ENCODE measurements around the gene PANK1. TPM values are rescaled to one million over a fixed set of nuclear protein-coding genes. Genes with fewer than 3 reads are reported as not detected.

Gene PANK1
- total and polyA plus RNA-seq, 2 of the 4 experiments (the other 2 are of a cell fraction): 3.0 to 8.8 TPM

DNA sequence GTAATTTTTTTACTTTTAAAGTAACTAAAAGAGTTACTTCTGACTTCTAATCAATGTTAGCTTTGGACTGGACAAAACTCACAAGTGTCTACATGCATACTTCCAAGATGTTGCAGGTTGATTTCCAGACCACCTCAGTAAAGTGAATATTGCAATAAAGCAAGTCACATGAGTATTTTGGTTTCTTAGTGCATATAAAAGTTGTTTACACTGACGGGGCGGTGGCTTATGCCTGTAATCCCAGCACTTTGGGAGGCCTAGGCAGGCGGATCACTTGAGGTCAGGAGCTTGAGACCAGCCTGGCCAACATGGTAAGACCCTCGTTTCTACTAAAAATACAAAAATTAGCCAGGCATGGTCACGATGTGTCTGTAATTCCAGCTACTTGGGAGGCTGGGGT lies 40.8 kb downstream of the PANK1 start:
- WGBS, 2 experiments (ENCODE audit: extremely low coverage in 2 of 2, insufficient read length in 1 of 2): 100% methylated on average over 1 of the region's 5 CpGs; no CpG with 5 or more reads in 1 of the 2 experiments
- H3K4me3 ChIP-seq (ENCODE audit: insufficient read depth, low read depth, low read length): no peak overlapping the region
- no peaks in the 10 kb centered on the region for H3K9me1 ChIP-seq (ENCODE audit: insufficient read depth, low read length)
- H3K14ac ChIP-seq (replicated peaks; ENCODE audit: low read depth, low read length): no peak overlapping the region
- H4K5ac ChIP-seq (ENCODE audit: low read depth, low read length): no peak overlapping the region
- H2AK5ac ChIP-seq (ENCODE audit: low read depth, low read length): no peak overlapping the region
- TF ChIP-seq BHLHE40 (IDR thresholded peaks at IDR 0.05; ENCODE audit: low read depth, low read length) (no peak), RAD21 (IDR thresholded peaks at IDR 0.05; ENCODE audit: low read length) (no peak), FOS (IDR thresholded peaks at IDR 0.05; ENCODE audit: low read depth, low read length) (no peak), CEBPB (IDR thresholded peaks at IDR 0.05; ENCODE audit: low read depth, low read length) (no peak), CHD1 (IDR thresholded peaks at IDR 0.05; ENCODE audit: low read depth, low read length) (no peak), MXI1 (IDR thresholded peaks at IDR 0.05; ENCODE audit: borderline replicate concordance, low read depth, low read length) (no peak), MAFK (IDR thresholded peaks at IDR 0.05; ENCODE audit: low read depth, low read length) (no peak), POLR2A (IDR thresholded peaks at IDR 0.05; ENCODE audit: low read depth, low read length) (no peak), RCOR1 (IDR thresholded peaks at IDR 0.05; ENCODE audit: insufficient replicate concordance, low read length) (no peak), SMC3 (IDR thresholded peaks at IDR 0.05; ENCODE audit: low read depth, low read length) (no peak), RFX5 (IDR thresholded peaks at IDR 0.05; ENCODE audit: low read depth, low read length) (no peak), NFE2L2 (IDR thresholded peaks at IDR 0.05; ENCODE audit: low read depth, low read length) (no peak), MAZ (IDR thresholded peaks at IDR 0.05; ENCODE audit: borderline replicate concordance, low read depth, low read length) (no peak)
- TF ChIP-seq, protein P1, sequence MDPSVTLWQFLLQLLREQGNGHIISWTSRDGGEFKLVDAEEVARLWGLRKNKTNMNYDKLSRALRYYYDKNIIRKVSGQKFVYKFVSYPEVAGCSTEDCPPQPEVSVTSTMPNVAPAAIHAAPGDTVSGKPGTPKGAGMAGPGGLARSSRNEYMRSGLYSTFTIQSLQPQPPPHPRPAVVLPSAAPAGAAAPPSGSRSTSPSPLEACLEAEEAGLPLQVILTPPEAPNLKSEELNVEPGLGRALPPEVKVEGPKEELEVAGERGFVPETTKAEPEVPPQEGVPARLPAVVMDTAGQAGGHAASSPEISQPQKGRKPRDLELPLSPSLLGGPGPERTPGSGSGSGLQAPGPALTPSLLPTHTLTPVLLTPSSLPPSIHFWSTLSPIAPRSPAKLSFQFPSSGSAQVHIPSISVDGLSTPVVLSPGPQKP (IDR thresholded peaks at IDR 0.05; ENCODE audit: borderline replicate concordance, low read depth, low read length): no peak
- TF ChIP-seq, protein P2, sequence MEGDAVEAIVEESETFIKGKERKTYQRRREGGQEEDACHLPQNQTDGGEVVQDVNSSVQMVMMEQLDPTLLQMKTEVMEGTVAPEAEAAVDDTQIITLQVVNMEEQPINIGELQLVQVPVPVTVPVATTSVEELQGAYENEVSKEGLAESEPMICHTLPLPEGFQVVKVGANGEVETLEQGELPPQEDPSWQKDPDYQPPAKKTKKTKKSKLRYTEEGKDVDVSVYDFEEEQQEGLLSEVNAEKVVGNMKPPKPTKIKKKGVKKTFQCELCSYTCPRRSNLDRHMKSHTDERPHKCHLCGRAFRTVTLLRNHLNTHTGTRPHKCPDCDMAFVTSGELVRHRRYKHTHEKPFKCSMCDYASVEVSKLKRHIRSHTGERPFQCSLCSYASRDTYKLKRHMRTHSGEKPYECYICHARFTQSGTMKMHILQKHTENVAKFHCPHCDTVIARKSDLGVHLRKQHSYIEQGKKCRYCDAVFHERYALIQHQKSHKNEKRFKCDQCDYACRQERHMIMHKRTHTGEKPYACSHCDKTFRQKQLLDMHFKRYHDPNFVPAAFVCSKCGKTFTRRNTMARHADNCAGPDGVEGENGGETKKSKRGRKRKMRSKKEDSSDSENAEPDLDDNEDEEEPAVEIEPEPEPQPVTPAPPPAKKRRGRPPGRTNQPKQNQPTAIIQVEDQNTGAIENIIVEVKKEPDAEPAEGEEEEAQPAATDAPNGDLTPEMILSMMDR (conservative IDR thresholded peaks at IDR 0.05; ENCODE audit: low read depth, low read length): no peak
- TF ChIP-seq, protein P3, sequence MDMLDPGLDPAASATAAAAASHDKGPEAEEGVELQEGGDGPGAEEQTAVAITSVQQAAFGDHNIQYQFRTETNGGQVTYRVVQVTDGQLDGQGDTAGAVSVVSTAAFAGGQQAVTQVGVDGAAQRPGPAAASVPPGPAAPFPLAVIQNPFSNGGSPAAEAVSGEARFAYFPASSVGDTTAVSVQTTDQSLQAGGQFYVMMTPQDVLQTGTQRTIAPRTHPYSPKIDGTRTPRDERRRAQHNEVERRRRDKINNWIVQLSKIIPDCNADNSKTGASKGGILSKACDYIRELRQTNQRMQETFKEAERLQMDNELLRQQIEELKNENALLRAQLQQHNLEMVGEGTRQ (IDR thresholded peaks at IDR 0.05; ENCODE audit: low read depth, low read length): no peak
- no peak overlapping the region for H4K91ac ChIP-seq (ENCODE audit: insufficient read depth, low read depth, low read length)
- no peaks in the 10 kb centered on the region for H3K36me3 ChIP-seq (ENCODE audit: control insufficient read depth, insufficient read depth, low read length)
- intact Hi-C loops (cut with micrococcal nuclease) (no loop called here), dilution Hi-C loops (cut with HindIII; ENCODE audit: low sequenced_read_pairs, unreplicated experiment) (no loop called here), in situ Hi-C loops (cut with MboI; ENCODE audit: low sequenced_read_pairs) (no loop called here)
- no peak overlapping the region for H2AK9ac ChIP-seq (replicated peaks; ENCODE audit: low read depth, low read length, poor library complexity)
- no peak overlapping the region for H2BK20ac ChIP-seq (ENCODE audit: low read depth, low read length)
- H4K20me1 ChIP-seq (ENCODE audit: insufficient read depth, low read length): no peaks in the 10 kb centered on the region
- H3K27ac ChIP-seq (ENCODE audit: insufficient read depth, low read length): no peak overlapping the region
- H3K56ac ChIP-seq (ENCODE audit: extremely low read depth, insufficient read depth, low read length): no peak overlapping the region
- H2BK15ac ChIP-seq (ENCODE audit: low read depth, low read length): no peak overlapping the region
- no peak for ATAC-seq (ENCODE audit: low read depth)
- no peaks in the 10 kb centered on the region for H3K4me1 ChIP-seq (ENCODE audit: control insufficient read depth, insufficient read depth, low read length)
- ChIA-PET CTCF (no interaction called here), POLR2A (ENCODE audit: unreplicated experiment) (no interaction called here)
- BruUV-seq (replicated peaks): no TSS peak
- no peak overlapping the region for H2AFZ ChIP-seq (replicated peaks; ENCODE audit: low read length, poor library complexity)
- H4K8ac ChIP-seq (ENCODE audit: low read depth in 2 of 2, low read length in 2 of 2): no peak overlapping the region
- no peak for DNase-seq
- H3K4me2 ChIP-seq (ENCODE audit: low read depth, low read length): no peak overlapping the region
- no peak overlapping the region for H2BK120ac ChIP-seq (ENCODE audit: low read depth, low read length)
- no peak overlapping the region for H3K18ac ChIP-seq (ENCODE audit: low read depth, low read length)
- H3K9ac ChIP-seq (ENCODE audit: low read depth, low read length): no peak overlapping the region
- no peaks in the 10 kb centered on the region for H3K9me3 ChIP-seq (ENCODE audit: control insufficient read depth, insufficient read depth, low read length)
- H3K4ac ChIP-seq (ENCODE audit: low read depth, low read length): no peak overlapping the region
- no peaks in the 10 kb centered on the region for H3K27me3 ChIP-seq (ENCODE audit: control insufficient read depth, insufficient read depth, low read length)
- no peak overlapping the region for H3K23ac ChIP-seq (ENCODE audit: low read depth, low read length)
- no peaks in the 10 kb centered on the region; a peak in 1 of 4 replicates for H3K79me1 ChIP-seq (ENCODE audit: low read depth in 1 of 2, low read length in 2 of 2)
- no peak overlapping the region for H2BK5ac ChIP-seq (ENCODE audit: low read depth, low read length, poor library complexity, severe bottlenecking)

All from IMR-90 (cell line).